Measurements from ENCODE around the gene IVD.

DNA sequence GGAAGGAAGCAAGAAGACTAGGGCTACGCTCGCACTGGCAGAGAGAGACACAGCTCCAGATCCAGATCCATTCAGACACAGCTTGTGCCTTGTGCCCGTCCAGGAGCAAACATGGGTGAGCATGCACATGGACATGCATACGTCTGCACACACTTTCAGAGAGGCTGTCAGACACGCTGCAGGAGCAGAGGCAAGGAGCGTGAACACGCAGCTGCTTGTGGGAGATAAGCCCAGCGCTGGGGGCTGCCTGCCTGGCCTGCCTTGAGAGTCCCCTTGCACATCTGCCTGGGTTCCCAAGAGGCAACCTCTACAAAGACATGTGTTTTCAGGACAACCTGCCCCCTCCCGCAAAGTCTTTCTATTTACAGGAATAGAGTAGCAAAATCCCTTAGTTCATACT is 21.6 kb downstream of the IVD start:
- TF ChIP-seq ZNF274 (IDR thresholded peaks at IDR 0.05; ENCODE audit: low read depth, low read length) (no peak), SUZ12 (IDR thresholded peaks at IDR 0.05; ENCODE audit: extremely low read depth, insufficient read depth, insufficient read length) (no peak)

Measured in NT2/D1 (cell line).